HG02981 (cell line): Measurements from ENCODE around the gene OTUB1.
"Not testable (repeated sequence)": the region's sequence is repeated elsewhere in the genome, so short reads cannot be mapped to it uniquely, and the experiment has no call there.

Experiments used
- ATAC-seq: cut with Tn5 transposase; IDR thresholded peaks from one replicate; pipeline ENCODE4 v1.9.1; 2021; ENCODE audit warnings: mild to moderate bottlenecking, moderate library complexity; ENCODE audit not compliant: unreplicated experiment

OTUB1 gene

GRCh38 chr11:64041846-64042245, 55.6 kb downstream of the OTUB1 start:
- no peak for ATAC-seq

- no peak for ATAC-seq
Measured at GRCh38 chr11:64042301-64042700, 56.1 kb downstream of the OTUB1 start.

- no peak for ATAC-seq
Measured at GRCh38 chr11:64043545-64043944, 57.3 kb downstream of the OTUB1 start.

DNA sequence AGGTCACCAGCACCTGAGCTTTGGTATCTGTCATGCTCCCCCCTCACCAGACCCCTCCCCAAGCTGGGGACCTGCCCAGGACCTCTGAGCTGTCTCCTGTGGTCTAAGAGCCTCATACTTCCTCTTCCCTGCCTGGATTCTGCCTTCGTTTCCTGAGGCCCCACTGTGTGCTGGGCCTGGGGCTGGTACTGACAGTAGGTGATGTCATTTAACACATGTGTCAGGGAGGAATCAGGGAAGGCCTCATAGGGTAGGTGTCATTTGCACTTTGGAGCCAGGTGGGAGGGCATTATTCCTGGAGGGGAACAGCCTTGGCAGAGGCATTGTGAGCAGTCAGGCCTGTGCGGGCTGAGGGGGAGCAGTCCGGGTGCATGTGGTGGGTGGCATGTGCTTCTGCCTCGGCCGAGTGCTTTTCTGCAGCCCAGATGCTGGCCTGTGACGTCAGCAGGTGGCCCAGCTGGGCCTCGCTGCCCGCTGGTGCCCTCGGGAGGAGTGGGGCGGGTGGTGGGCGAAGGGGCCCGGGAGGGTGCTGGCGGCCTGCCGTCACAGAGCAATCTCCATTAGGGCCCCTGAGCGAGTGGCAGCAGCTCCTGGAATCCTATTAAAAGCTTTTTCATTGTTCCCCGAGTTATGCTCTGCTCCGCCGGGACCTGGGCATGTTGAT, 58.6 kb downstream of the OTUB1 start:
- ATAC-seq = no peak

- ATAC-seq = no peak
Measured at GRCh38 chr11:64045700-64046099, 59.5 kb downstream of the OTUB1 start.

DNA sequence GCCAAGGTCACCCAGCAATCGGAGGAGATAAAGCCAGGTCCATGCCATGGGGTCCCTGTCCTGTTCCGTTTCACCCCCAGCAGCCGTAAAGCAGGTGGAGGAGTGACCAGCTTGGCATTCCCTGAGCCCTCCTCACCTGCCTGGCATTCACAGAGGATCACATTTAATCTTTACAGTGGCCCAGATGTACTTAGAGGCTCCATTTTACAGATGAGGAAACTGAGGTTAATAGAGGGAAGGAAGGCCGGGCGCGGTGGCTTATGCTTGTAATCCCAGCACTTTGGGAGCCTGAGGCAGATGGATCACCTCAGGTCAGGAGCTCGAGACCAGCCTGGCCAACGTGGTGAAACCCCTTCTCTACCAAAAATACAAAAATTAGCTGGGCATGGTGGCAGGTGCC, 61.1 kb downstream of the OTUB1 start:
- ATAC-seq = not testable (repeated sequence)
